ENCODE results near the gene SOCS2. TPM values are rescaled to one million over a fixed set of nuclear protein-coding genes. Genes with fewer than 3 reads are reported as not detected.

Gene SOCS2
- total RNA-seq, 1 donor from 2014 or later, result 8.4 TPM

DNA sequence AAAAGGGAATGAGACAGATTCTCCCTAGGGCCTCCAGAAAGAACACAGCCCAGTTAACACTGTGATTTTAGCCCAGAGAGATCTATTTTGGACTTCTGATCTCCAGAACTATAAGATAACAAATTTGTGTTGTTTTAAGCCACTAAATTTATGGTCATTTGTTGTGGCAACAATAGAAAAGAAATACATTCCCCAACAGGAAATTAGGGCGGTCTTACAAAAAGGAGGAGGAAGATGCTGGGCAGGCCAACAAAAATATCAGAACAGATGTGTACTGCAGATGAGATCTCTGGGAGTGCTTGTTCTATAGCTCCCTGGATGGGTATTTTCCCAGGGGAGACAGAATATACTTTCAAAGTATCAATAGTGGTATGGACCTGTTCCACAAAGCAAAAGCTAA is 32.0 kb upstream of the SOCS2 start:
- Mint-ChIP-seq H3K36me3 (ENCODE audit: insufficient read depth) (peaks cover 4% of the 10 kb centered on the region), H3K9me3 (ENCODE audit: low read depth) (no peaks in the 10 kb centered on the region), H3K4me1 (ENCODE audit: low read depth) (peaks cover 7% of the 10 kb centered on the region), H3K4me3 (ENCODE audit: low read depth) (no peak overlapping the region), H3K27me3 (no peaks in the 10 kb centered on the region), H3K27ac (no peak overlapping the region)
- TF ChIP-seq, protein P1, sequence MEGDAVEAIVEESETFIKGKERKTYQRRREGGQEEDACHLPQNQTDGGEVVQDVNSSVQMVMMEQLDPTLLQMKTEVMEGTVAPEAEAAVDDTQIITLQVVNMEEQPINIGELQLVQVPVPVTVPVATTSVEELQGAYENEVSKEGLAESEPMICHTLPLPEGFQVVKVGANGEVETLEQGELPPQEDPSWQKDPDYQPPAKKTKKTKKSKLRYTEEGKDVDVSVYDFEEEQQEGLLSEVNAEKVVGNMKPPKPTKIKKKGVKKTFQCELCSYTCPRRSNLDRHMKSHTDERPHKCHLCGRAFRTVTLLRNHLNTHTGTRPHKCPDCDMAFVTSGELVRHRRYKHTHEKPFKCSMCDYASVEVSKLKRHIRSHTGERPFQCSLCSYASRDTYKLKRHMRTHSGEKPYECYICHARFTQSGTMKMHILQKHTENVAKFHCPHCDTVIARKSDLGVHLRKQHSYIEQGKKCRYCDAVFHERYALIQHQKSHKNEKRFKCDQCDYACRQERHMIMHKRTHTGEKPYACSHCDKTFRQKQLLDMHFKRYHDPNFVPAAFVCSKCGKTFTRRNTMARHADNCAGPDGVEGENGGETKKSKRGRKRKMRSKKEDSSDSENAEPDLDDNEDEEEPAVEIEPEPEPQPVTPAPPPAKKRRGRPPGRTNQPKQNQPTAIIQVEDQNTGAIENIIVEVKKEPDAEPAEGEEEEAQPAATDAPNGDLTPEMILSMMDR (IDR thresholded peaks at IDR 0.05; ENCODE audit: unreplicated experiment), result no peak
- no peak for DNase-seq (ENCODE audit: low spot score, unreplicated experiment)

DNA sequence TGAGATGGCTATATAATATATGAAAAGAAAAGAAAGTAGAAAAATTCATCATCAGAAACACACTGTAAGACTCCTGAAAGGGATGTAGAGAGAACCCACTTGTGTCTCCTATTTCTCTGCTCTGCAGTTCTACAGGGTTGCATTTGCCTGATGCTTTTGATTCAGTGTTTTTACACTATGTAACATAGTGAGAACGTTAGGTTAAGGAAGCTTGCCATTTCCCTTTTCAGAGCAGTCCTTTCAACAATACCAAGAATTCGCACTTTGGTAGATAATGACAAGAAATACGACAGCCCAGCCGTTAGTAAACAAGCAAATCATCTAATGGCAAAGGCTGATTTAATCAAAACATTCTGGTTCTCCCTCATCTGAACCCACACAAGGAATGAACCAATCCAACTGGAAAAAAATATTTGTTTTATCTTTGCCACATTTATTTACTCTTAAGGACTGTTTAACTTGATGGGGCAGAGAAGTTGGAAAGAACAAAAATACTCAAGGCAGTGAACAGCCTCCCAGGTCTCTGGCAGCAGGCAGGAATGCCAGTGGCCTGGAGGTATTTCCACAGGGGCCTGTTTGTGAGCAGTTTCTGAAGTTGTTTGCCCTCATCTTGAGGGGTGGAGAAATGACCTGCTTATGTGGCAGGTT is 30.8 kb upstream of the SOCS2 start:
- Mint-ChIP-seq H3K36me3 (ENCODE audit: insufficient read depth) (peaks cover 4% of the 10 kb centered on the region), H3K27ac (no peak overlapping the region), H3K9me3 (ENCODE audit: low read depth) (no peaks in the 10 kb centered on the region), H3K27me3 (no peaks in the 10 kb centered on the region), H3K4me1 (ENCODE audit: low read depth) (peaks cover 7% of the 10 kb centered on the region), H3K4me3 (ENCODE audit: low read depth) (no peak overlapping the region)
- TF ChIP-seq, protein P1 (IDR thresholded peaks at IDR 0.05; ENCODE audit: unreplicated experiment), result no peak
- no peak for DNase-seq (ENCODE audit: low spot score, unreplicated experiment)

DNA sequence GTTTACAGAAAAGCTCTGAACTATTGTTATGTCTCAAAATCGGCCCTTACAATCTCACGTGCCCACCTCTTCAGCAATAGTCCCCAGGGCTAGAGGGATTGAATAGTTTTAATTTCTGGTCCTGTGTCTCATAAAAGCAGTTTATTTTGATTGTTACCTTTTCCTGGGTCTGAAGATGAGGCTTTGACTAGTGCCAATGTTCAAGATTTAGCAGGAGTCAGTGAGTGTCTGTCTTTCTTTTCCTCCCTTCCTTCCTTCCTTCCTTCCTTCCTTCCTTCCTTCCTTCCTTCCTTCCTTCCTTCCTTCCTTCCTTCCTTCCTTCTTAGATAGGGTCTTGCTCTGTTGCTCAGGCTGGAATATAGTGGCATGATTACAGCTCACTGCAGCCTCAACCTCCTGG is 24.7 kb upstream of the SOCS2 start:
- no peak overlapping the region for H3K27ac Mint-ChIP-seq
- H3K9me3 Mint-ChIP-seq (ENCODE audit: low read depth), result no peaks in the 10 kb centered on the region
- no peak overlapping the region for H3K4me3 Mint-ChIP-seq (ENCODE audit: low read depth)
- TF ChIP-seq, protein P1 (IDR thresholded peaks at IDR 0.05; ENCODE audit: unreplicated experiment), result no peak
- no peaks in the 10 kb centered on the region for H3K27me3 Mint-ChIP-seq
- peaks cover 4% of the 10 kb centered on the region for H3K36me3 Mint-ChIP-seq (ENCODE audit: insufficient read depth)
- DNase-seq (ENCODE audit: low spot score, unreplicated experiment), result no peak
- H3K4me1 Mint-ChIP-seq (ENCODE audit: low read depth), result peaks cover 1% of the 10 kb centered on the region

DNA sequence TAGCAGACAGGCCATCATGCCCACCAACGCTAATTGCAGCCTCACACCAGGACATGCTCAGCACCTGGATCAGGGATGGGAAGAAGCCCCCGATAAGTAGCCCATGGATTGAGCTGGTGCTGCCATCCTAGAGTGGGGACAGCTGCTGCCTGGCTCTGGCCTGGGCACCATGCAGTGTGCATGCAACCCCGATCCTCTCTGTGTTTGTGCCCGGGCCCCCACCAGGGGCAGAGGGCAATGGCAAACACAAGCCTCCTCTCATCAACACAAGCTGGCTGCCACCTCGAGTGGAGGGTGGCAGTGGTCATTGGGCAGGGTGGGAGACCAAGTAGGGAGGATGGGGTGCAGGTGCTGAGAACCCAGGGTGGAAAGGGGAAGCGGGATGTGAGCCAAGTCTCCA is 23.3 kb upstream of the SOCS2 start:
- peaks cover 1% of the 10 kb centered on the region for H3K4me1 Mint-ChIP-seq (ENCODE audit: low read depth)
- no peak for DNase-seq (ENCODE audit: low spot score, unreplicated experiment)
- no peaks in the 10 kb centered on the region for H3K9me3 Mint-ChIP-seq (ENCODE audit: low read depth)
- H3K27me3 Mint-ChIP-seq, result no peaks in the 10 kb centered on the region
- TF ChIP-seq, protein P1 (IDR thresholded peaks at IDR 0.05; ENCODE audit: unreplicated experiment), result no peak
- H3K36me3 Mint-ChIP-seq (ENCODE audit: insufficient read depth), result no peaks in the 10 kb centered on the region
- no peak overlapping the region for H3K27ac Mint-ChIP-seq
- no peak overlapping the region for H3K4me3 Mint-ChIP-seq (ENCODE audit: low read depth)

DNA sequence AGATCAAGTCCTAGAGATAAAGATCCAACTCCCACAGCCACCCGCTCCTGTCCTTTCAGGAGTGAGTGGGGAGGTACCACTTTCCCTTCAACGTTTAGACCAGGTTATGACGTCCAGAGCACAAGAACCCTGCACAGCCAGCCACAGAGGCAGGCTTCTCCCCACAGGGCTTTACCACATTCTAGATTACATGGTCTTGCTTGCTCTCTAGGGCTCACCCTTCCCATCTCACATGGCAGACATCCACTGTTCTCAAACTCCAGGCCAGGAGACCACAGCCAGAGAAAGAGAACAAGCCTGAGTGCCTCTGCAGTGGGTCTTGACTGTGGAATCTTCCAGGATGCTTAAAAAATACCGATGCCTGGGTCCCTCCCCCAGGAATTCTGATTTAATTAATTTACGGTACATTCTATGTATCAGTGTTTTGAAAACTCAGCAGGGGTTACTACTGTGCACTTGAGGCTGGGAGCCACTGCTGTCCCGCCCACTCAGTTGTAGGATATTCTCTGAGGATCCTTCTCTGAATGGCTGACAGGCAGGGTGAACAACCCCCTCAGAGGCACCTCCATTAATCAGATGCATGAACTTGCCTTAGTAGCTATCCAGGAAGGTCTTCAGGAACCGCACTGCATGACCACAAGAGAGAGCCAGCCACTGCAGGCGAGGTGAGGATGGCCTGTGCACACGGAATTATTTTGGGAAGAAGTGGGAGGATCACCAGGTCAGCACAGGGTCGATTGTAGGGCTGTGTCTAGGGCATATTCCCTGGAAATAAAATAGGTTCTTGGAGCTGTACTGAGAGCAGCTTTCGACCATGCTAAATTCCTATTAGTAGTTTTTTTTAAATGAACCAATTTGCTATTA is 21.5 kb upstream of the SOCS2 start:
- Mint-ChIP-seq H3K4me1 (ENCODE audit: low read depth) (peaks cover 1% of the 10 kb centered on the region), H3K9me3 (ENCODE audit: low read depth) (no peaks in the 10 kb centered on the region), H3K36me3 (ENCODE audit: insufficient read depth) (no peaks in the 10 kb centered on the region), H3K27me3 (no peaks in the 10 kb centered on the region), H3K27ac (no peak overlapping the region), H3K4me3 (ENCODE audit: low read depth) (no peak overlapping the region)
- no peak for DNase-seq (ENCODE audit: low spot score, unreplicated experiment)
- TF ChIP-seq, protein P1 (IDR thresholded peaks at IDR 0.05; ENCODE audit: unreplicated experiment), result no peak

Measured in progenitor cell of endocrine pancreas (in vitro differentiated cells).